ENCODE data around the gene NECTIN4. TPM values are rescaled to one million over a fixed set of nuclear protein-coding genes. Genes with fewer than 3 reads are reported as not detected.
A peak's percentile ranks its signal among the peaks of the same experiment; 100 is the strongest.

NECTIN4 gene
- total RNA-seq, 2 experiments from 2014 or later = 0.12 to 0.16 TPM

DNA sequence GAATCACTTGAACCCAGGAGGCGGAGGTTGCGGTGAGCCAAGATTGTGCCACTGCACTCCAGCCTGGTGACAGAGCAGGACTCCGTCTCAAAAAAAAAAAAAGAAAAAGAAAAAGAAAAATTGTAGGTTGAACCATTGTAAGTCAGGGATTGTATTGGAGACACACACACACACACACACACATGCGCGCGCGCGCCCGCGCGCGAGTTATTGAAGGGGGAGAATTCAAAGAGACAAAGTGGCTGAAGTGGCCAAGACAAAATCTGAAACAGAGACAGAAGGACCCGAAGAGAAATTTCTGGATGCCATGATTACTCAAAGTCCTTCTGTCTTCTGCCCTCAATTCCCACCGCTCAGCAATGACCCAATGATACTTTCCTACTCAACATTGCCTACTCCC is 5.1 kb upstream of the NECTIN4 start:
- Mint-ChIP-seq H3K27me3 (no peaks in the 10 kb centered on the region), H3K4me1 (peaks cover 66% of the 10 kb centered on the region), H3K36me3 (peaks cover 4% of the 10 kb centered on the region), H3K4me3 (no peak overlapping the region), H3K27ac (no peak overlapping the region), H3K9me3 (no peaks in the 10 kb centered on the region)
- no peak for DNase-seq

GRCh38 chr1:161092621-161093028 is 3.3 kb upstream of the NECTIN4 start:
- H3K36me3 Mint-ChIP-seq = no peaks in the 10 kb centered on the region
- peak overlapping the region; percentile 35 for H3K27ac Mint-ChIP-seq
- H3K27me3 Mint-ChIP-seq = no peaks in the 10 kb centered on the region
- H3K4me3 Mint-ChIP-seq = no peak overlapping the region
- no peaks in the 10 kb centered on the region for H3K9me3 Mint-ChIP-seq
- H3K4me1 Mint-ChIP-seq = peaks cover 64% of the 10 kb centered on the region
- peak; percentile 58 for DNase-seq

GRCh38 chr1:161091796-161092507 is 2.6 kb upstream of the NECTIN4 start:
- Mint-ChIP-seq H3K9me3 (no peaks in the 10 kb centered on the region), H3K36me3 (no peaks in the 10 kb centered on the region), H3K27ac (peak overlapping the region; percentile 23), H3K27me3 (no peaks in the 10 kb centered on the region), H3K4me1 (peaks cover 59% of the 10 kb centered on the region), H3K4me3 (no peak overlapping the region)
- DNase-seq = no peak

DNA sequence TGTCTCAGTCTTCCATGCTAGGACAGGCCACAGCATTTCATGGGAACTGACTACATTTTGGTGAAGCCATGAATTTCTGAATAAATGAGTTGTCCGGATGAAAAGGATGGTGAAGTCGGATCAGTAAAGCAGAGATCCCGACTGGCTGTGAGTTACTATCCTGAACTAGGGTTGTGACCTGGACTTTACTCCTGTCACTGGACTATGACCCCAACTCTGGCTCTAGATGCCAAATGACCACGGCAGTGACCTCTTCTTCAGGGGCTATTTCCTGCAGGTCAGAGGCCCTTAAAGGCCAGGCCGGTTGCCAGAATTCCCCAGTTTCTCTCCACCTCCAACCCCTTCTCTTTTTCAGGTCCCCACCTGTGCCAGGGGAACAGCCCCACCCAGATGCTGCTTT is 1.7 kb upstream of the NECTIN4 start:
- no peaks in the 10 kb centered on the region for H3K9me3 Mint-ChIP-seq
- peaks cover 51% of the 10 kb centered on the region for H3K4me1 Mint-ChIP-seq
- no peak for DNase-seq
- no peaks in the 10 kb centered on the region for H3K27me3 Mint-ChIP-seq
- no peak overlapping the region for H3K4me3 Mint-ChIP-seq
- no peaks in the 10 kb centered on the region for H3K36me3 Mint-ChIP-seq
- H3K27ac Mint-ChIP-seq = no peak overlapping the region

- Mint-ChIP-seq H3K9me3 (no peaks in the 10 kb centered on the region), H3K4me1 (peaks cover 48% of the 10 kb centered on the region), H3K36me3 (no peaks in the 10 kb centered on the region), H3K4me3 (no peak overlapping the region), H3K27ac (no peak overlapping the region), H3K27me3 (no peaks in the 10 kb centered on the region)
- no peak for DNase-seq
These were observed 1.3 kb upstream of the NECTIN4 start for GRCh38 chr1:161090617-161091016.

DNA sequence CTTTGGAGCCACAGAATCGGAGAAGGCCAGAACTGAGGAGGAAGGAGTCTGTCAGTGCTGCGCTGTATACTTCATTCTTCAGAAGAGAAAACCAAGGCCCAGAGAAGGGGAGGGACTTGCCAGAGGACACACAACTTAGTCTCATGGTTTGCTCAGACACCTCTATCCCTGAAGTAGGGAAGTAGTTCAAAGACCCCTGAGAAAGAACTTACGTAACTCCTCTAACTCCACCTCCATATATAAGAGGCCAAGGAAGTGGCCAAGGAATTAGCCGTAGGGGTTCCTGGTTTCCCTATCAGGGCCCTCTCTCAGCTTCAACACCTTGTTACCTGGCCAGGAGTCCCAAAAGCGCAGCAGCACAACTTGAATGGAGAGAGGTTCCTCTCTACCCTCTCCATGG is 580 bp upstream of the NECTIN4 start:
- H3K27ac Mint-ChIP-seq = no peak overlapping the region
- H3K4me3 Mint-ChIP-seq = no peak overlapping the region
- H3K4me1 Mint-ChIP-seq = peaks cover 48% of the 10 kb centered on the region
- no peaks in the 10 kb centered on the region for H3K9me3 Mint-ChIP-seq
- H3K27me3 Mint-ChIP-seq = no peaks in the 10 kb centered on the region
- DNase-seq = no peak
- H3K36me3 Mint-ChIP-seq = no peaks in the 10 kb centered on the region

DNA sequence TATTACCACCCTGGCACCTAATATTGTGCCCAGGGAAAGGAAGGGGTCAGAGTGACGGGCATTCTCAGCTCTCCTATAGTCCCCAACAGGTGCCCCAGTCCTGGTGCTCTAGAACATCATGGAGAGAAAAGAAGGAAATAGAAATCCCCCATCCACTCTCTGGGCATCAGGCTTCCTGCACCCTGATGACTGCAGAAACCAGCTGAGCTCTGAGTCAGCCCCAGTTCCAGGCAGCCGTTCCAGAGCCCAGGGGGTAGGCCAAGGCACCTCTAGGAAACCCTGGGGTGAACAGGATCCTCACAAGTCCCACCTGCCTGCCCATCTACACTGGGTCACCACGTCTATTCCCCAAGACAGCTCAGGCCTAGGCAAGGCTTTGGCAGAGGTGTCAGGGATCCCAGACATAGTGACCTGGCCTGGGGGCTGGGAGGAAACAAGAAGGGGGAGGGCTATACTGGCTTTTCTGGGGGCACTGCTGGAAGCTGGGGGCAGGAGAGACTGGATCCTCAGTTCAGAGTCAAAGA is 709 bp downstream of the NECTIN4 start:
- H3K4me1 Mint-ChIP-seq = peaks cover 45% of the 10 kb centered on the region
- no peak for DNase-seq
- no peaks in the 10 kb centered on the region for H3K27me3 Mint-ChIP-seq
- H3K27ac Mint-ChIP-seq = no peak overlapping the region
- H3K4me3 Mint-ChIP-seq = no peak overlapping the region
- no peaks in the 10 kb centered on the region for H3K36me3 Mint-ChIP-seq
- H3K9me3 Mint-ChIP-seq = no peaks in the 10 kb centered on the region

DNA sequence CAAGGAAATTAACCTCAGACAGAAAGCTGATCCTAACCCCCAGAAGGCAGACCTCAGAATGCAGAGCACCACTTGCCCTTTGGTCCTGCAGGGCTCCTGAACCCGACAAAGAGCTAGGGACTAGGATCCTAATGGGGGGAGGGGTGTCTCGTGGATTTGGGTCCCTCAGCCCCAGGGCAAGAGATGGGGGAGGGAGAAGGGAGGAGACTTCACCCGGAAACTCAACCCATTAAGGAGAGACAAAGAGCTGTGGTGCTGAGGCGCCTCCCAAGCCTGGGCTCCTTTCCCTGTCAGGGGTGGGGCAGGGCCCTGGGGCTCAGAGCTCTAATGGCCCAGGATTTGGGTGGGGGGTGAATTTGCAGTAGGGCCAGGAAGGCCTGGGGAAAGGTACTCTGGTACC is 2.9 kb downstream of the NECTIN4 start:
- no peak overlapping the region for H3K27ac Mint-ChIP-seq
- H3K36me3 Mint-ChIP-seq = no peaks in the 10 kb centered on the region
- no peak for DNase-seq
- H3K27me3 Mint-ChIP-seq = no peaks in the 10 kb centered on the region
- H3K4me3 Mint-ChIP-seq = no peak overlapping the region
- H3K9me3 Mint-ChIP-seq = no peaks in the 10 kb centered on the region
- peaks cover 25% of the 10 kb centered on the region for H3K4me1 Mint-ChIP-seq

GRCh38 chr1:161085165-161085564 is 4.2 kb downstream of the NECTIN4 start:
- no peaks in the 10 kb centered on the region for H3K27me3 Mint-ChIP-seq
- no peak for DNase-seq
- H3K4me3 Mint-ChIP-seq = no peak overlapping the region
- H3K27ac Mint-ChIP-seq = no peak overlapping the region
- peaks cover 13% of the 10 kb centered on the region for H3K4me1 Mint-ChIP-seq
- H3K9me3 Mint-ChIP-seq = no peaks in the 10 kb centered on the region
- no peaks in the 10 kb centered on the region for H3K36me3 Mint-ChIP-seq

DNA sequence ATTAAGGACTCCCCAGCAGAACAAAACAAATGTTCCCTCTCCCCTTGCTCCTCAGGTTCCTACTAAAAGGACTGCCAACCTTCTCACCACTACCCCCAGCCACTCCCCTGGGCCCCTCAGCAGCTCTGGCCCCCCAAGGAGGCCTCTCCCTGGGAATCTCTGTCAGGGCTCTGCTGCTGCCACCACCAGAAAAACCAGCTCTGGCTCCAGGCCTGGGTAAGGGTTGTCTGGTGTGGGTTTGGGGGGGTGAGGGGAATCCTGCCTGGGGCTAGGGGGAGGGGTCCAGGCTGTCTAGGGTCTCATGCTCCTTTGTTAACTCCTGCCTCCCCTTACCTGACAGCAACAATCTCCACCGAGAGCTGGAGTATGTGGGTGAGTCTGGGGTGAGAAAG is 4.8 kb downstream of the NECTIN4 start:
- Mint-ChIP-seq H3K27me3 (no peaks in the 10 kb centered on the region), H3K4me3 (no peak overlapping the region), H3K4me1 (peaks cover 11% of the 10 kb centered on the region), H3K36me3 (no peaks in the 10 kb centered on the region), H3K27ac (no peak overlapping the region), H3K9me3 (no peaks in the 10 kb centered on the region)
- DNase-seq = no peak

- Mint-ChIP-seq H3K36me3 (no peaks in the 10 kb centered on the region), H3K27ac (no peak overlapping the region)
These were observed 5.4 kb downstream of the NECTIN4 start for GRCh38 chr1:161083748-161084596.

GRCh38 chr1:161082996-161083747 is 6.2 kb downstream of the NECTIN4 start:
- H3K27ac Mint-ChIP-seq = no peak overlapping the region
- no peak for DNase-seq
- no peaks in the 10 kb centered on the region for H3K27me3 Mint-ChIP-seq
- peaks cover 8% of the 10 kb centered on the region for H3K4me1 Mint-ChIP-seq
- no peak overlapping the region for H3K4me3 Mint-ChIP-seq
- no peaks in the 10 kb centered on the region for H3K9me3 Mint-ChIP-seq
- no peaks in the 10 kb centered on the region for H3K36me3 Mint-ChIP-seq

More at GRCh38 chr1:161083748-161084596, 5.4 kb downstream of the NECTIN4 start:
- Mint-ChIP-seq H3K9me3 (no peaks in the 10 kb centered on the region), H3K27me3 (no peaks in the 10 kb centered on the region), H3K4me1 (peaks cover 11% of the 10 kb centered on the region), H3K4me3 (no peak overlapping the region)
- no peak for DNase-seq

DNA sequence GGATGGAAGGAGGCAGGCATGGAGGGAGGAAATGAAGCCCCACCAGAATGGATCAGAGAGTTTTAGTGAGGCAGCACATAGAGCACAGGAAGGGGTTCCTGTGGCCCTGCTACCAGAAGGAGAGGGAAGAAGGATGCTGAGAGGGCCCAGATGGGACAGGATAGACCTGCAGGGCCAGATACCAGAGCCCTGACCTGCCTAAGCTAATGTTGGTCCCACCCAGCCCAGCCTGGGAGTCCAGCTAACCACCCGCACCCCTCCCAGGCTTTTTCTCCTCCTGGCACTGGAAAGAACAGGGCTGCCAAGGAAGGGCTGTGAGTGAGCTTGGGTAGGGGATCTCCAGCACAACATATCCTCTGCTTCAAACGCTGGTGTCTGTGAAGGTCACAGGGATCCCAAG is 6.9 kb downstream of the NECTIN4 start:
- no peak for DNase-seq
- H3K27me3 Mint-ChIP-seq = no peaks in the 10 kb centered on the region
- H3K4me3 Mint-ChIP-seq = no peak overlapping the region
- peaks cover 3% of the 10 kb centered on the region for H3K4me1 Mint-ChIP-seq
- no peaks in the 10 kb centered on the region for H3K9me3 Mint-ChIP-seq
- H3K27ac Mint-ChIP-seq = no peak overlapping the region
- H3K36me3 Mint-ChIP-seq = no peaks in the 10 kb centered on the region

DNA sequence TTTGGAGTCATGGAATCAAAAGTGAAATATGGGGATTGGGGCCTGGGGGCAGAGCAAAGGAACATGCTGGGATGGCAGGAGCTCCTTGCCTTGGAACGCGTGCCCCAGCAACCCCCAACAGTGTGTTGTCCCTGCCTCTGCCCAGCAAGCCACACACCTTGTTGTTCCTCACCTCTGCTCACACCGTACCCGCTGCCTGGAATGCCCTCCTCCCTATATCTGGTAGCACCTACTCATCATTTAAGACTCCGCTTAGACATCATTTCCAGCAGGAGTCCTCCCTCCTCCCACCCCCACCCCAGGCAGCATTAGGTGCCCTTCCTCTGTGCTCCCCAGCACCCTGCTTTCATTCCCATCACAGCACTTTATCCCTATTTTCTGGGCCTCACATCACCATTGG is 7.8 kb downstream of the NECTIN4 start:
- H3K27ac Mint-ChIP-seq = no peak overlapping the region
- H3K4me3 Mint-ChIP-seq = no peak overlapping the region
- H3K4me1 Mint-ChIP-seq = peaks cover 3% of the 10 kb centered on the region
- no peak for DNase-seq
- no peaks in the 10 kb centered on the region for H3K27me3 Mint-ChIP-seq
- H3K36me3 Mint-ChIP-seq = no peaks in the 10 kb centered on the region
- H3K9me3 Mint-ChIP-seq = no peaks in the 10 kb centered on the region
